ENCODE results near the gene RNPC3.

GRCh38 chr1:103525114-103525606 is 339 bp upstream of the RNPC3 start:
- TF ChIP-seq, protein P1, sequence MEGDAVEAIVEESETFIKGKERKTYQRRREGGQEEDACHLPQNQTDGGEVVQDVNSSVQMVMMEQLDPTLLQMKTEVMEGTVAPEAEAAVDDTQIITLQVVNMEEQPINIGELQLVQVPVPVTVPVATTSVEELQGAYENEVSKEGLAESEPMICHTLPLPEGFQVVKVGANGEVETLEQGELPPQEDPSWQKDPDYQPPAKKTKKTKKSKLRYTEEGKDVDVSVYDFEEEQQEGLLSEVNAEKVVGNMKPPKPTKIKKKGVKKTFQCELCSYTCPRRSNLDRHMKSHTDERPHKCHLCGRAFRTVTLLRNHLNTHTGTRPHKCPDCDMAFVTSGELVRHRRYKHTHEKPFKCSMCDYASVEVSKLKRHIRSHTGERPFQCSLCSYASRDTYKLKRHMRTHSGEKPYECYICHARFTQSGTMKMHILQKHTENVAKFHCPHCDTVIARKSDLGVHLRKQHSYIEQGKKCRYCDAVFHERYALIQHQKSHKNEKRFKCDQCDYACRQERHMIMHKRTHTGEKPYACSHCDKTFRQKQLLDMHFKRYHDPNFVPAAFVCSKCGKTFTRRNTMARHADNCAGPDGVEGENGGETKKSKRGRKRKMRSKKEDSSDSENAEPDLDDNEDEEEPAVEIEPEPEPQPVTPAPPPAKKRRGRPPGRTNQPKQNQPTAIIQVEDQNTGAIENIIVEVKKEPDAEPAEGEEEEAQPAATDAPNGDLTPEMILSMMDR (IDR thresholded peaks at IDR 0.05), result no peak
- TF ChIP-seq EHMT2 (IDR thresholded peaks at IDR 0.05; ENCODE audit: low read depth) (no peak), SMC3 (IDR thresholded peaks at IDR 0.05) (no peak), JUNB (IDR thresholded peaks at IDR 0.05) (no peak), POLR2A (IDR thresholded peaks at IDR 0.05; ENCODE audit: low read length) (no peak), NFE2L2 (conservative IDR thresholded peaks at IDR 0.05; ENCODE audit: low read length) (no peak), NR3C1 (IDR thresholded peaks at IDR 0.05) (no peak), POLR2AphosphoS2 (conservative IDR thresholded peaks at IDR 0.05; ENCODE audit: low read length) (no peak)
- TF ChIP-seq, protein P2, sequence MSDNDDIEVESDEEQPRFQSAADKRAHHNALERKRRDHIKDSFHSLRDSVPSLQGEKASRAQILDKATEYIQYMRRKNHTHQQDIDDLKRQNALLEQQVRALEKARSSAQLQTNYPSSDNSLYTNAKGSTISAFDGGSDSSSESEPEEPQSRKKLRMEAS (IDR thresholded peaks at IDR 0.05), result no peak
- TF ChIP-seq, protein P3, sequence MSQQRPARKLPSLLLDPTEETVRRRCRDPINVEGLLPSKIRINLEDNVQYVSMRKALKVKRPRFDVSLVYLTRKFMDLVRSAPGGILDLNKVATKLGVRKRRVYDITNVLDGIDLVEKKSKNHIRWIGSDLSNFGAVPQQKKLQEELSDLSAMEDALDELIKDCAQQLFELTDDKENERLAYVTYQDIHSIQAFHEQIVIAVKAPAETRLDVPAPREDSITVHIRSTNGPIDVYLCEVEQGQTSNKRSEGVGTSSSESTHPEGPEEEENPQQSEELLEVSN (IDR thresholded peaks at IDR 0.05; ENCODE audit: borderline replicate concordance, low read depth), result no peak
